IMR-90 (cell line): Measurements from ENCODE around the gene ATP11B. TPM values are rescaled to one million over a fixed set of nuclear protein-coding genes. Genes with fewer than 3 reads are reported as not detected.
"Not testable (repeated sequence)": the region's sequence is repeated elsewhere in the genome, so short reads cannot be mapped to it uniquely, and the experiment has no call there.

Source experiments
- ATAC-seq: fragments of 200-7000 bp; cut with Tn5 transposase; 2 replicates; pipeline ENCODE4 v1.9.1; 2020; ENCODE audit warnings: low read depth, mild to moderate bottlenecking, moderate library complexity
- BruUV-seq: library from RNA; stranded (reverse); fragments of 400-500 nt; replicated peaks from 2 replicates; lab custom pipeline; 2021; lab: Mats Ljungman, UMichigan
- CTCF ChIA-PET: fragments of 300-600 bp; formaldehyde crosslinking; extraction: SDS; loops from one replicate; lab custom pipeline; 2021; ENCODE audit warnings: antibody characterized with exemption; lab: Yijun Ruan, JAX
- POLR2A ChIA-PET: fragments of 300-600 bp; sonication (Branson Sonifier 250); formaldehyde crosslinking; loops from one replicate; lab custom pipeline; 2022; ENCODE audit warnings: antibody characterized with exemption; ENCODE audit not compliant: unreplicated experiment; lab: Charles Lee
- DNase-seq: peaks from one replicate; pipeline ENCODE4 v3.0.0; 2013
- H2AFZ ChIP-seq: replicated peaks from 2 replicates; pipeline ENCODE3; 2013; ENCODE audit warnings: low read length, mild to moderate bottlenecking; ENCODE audit not compliant: poor library complexity
- H2AK5ac ChIP-seq: 2 replicates; pipeline ENCODE4 v1.6.1; 2013; ENCODE audit warnings: low read depth, low read length, inconsistent platforms
- H2AK9ac ChIP-seq: replicated peaks from 2 replicates; pipeline ENCODE3; 2013; ENCODE audit warnings: mild to moderate bottlenecking, low read depth, low read length, moderate library complexity; ENCODE audit not compliant: poor library complexity
- H2BK120ac ChIP-seq: 2 replicates; pipeline ENCODE4 v1.6.1; 2013; ENCODE audit warnings: low read depth, low read length, inconsistent platforms
- H2BK15ac ChIP-seq: 3 replicates; pipeline ENCODE4 v1.6.1; 2013; ENCODE audit warnings: low read depth, low read length, inconsistent platforms
- H2BK20ac ChIP-seq: 2 replicates; pipeline ENCODE4 v1.6.1; 2013; ENCODE audit warnings: low read depth, mild to moderate bottlenecking, inconsistent platforms, low read length, moderate library complexity
- H2BK5ac ChIP-seq: 2 replicates; pipeline ENCODE4 v1.6.1; 2013; ENCODE audit warnings: mild to moderate bottlenecking, low read depth, low read length, inconsistent platforms; ENCODE audit not compliant: poor library complexity, severe bottlenecking
- H3K14ac ChIP-seq: replicated peaks from 2 replicates; pipeline ENCODE4 v1.6.1; 2013; ENCODE audit warnings: low read depth, low read length, inconsistent platforms
- H3K18ac ChIP-seq: 2 replicates; pipeline ENCODE4 v1.6.1; 2013; ENCODE audit warnings: low read depth, low read length, control low read depth
- H3K23ac ChIP-seq: 2 replicates; pipeline ENCODE4 v1.6.1; 2013; ENCODE audit warnings: low read depth, low read length, inconsistent platforms
- H3K27ac ChIP-seq: 2 replicates; pipeline ENCODE4 v1.5.1; 2013; ENCODE audit warnings: mild to moderate bottlenecking, control low read depth, low read length; ENCODE audit not compliant: insufficient read depth
- H3K27me3 ChIP-seq: 2 replicates; pipeline ENCODE4 v1.6.1; 2013; ENCODE audit warnings: low read length; ENCODE audit not compliant: control insufficient read depth, insufficient read depth
- H3K36me3 ChIP-seq: 2 replicates; pipeline ENCODE4 v1.6.1; 2013; ENCODE audit warnings: low read length, mixed read lengths; ENCODE audit not compliant: control insufficient read depth, insufficient read depth
- H3K4ac ChIP-seq: 2 replicates; pipeline ENCODE4 v1.6.1; 2013; ENCODE audit warnings: low read depth, low read length, inconsistent platforms
- H3K4me1 ChIP-seq: 2 replicates; pipeline ENCODE4 v1.6.1; 2013; ENCODE audit warnings: low read length, mixed read lengths; ENCODE audit not compliant: control insufficient read depth, insufficient read depth
- H3K4me2 ChIP-seq: 2 replicates; pipeline ENCODE4 v1.6.1; 2013; ENCODE audit warnings: low read depth, mild to moderate bottlenecking, control low read depth, low read length, moderate library complexity
- H3K4me3 ChIP-seq: 2 replicates; pipeline ENCODE4 v1.5.1; 2013; ENCODE audit warnings: low read depth, mild to moderate bottlenecking, control low read depth, low read length, moderate library complexity; ENCODE audit not compliant: insufficient read depth
- H3K56ac ChIP-seq: 2 replicates; pipeline ENCODE4 v1.6.1; 2013; ENCODE audit warnings: low read length, inconsistent platforms; ENCODE audit not compliant: insufficient read depth; ENCODE audit errors: extremely low read depth
- H3K79me1 ChIP-seq, 2 experiments: 2 replicates each; pipeline ENCODE4 v1.6.1; 2013; ENCODE audit warnings: low read length in 2 of 2, inconsistent platforms in 1 of 2, low read depth in 1 of 2
- H3K9ac ChIP-seq: 2 replicates; pipeline ENCODE4 v1.6.1; 2013; ENCODE audit warnings: low read depth, low read length, control low read depth
- H3K9me1 ChIP-seq: 2 replicates; pipeline ENCODE4 v1.6.1; 2013; ENCODE audit warnings: low read length, inconsistent platforms; ENCODE audit not compliant: insufficient read depth
- H3K9me3 ChIP-seq: 2 replicates; pipeline ENCODE4 v1.6.1; 2013; ENCODE audit warnings: low read length; ENCODE audit not compliant: control insufficient read depth, insufficient read depth
- H4K20me1 ChIP-seq: 2 replicates; pipeline ENCODE4 v1.6.1; 2013; ENCODE audit warnings: low read length, inconsistent platforms; ENCODE audit not compliant: insufficient read depth
- H4K5ac ChIP-seq: 2 replicates; pipeline ENCODE4 v1.6.1; 2013; ENCODE audit warnings: mild to moderate bottlenecking, low read depth, low read length, control low read depth
- H4K8ac ChIP-seq, 2 experiments: 2 replicates each; pipeline ENCODE4 v1.6.1; 2013; ENCODE audit warnings: low read depth in 2 of 2, low read length in 2 of 2, control low read depth in 1 of 2, inconsistent platforms in 1 of 2
- H4K91ac ChIP-seq: 2 replicates; pipeline ENCODE4 v1.6.1; 2013; ENCODE audit warnings: low read depth, low read length, inconsistent platforms; ENCODE audit not compliant: insufficient read depth
- BHLHE40 ChIP-seq: fragments of 150-350 bp; IDR thresholded peaks from 2 replicates; pipeline ENCODE4 v1.6.1; 2016; ENCODE audit warnings: mild to moderate bottlenecking, low read depth, low read length
- CTCF ChIP-seq: conservative IDR thresholded peaks from 2 replicates; pipeline ENCODE4 v1.5.1; 2012; ENCODE audit warnings: mild to moderate bottlenecking, low read depth, low read length, improper control_type of control experiment
- ELK1 ChIP-seq: fragments of 150-350 bp; IDR thresholded peaks from 2 replicates; pipeline ENCODE4 v1.6.1; 2016; ENCODE audit warnings: low read depth, mild to moderate bottlenecking, low read length, moderate library complexity, borderline replicate concordance
- MAZ ChIP-seq: IDR thresholded peaks from 2 replicates; pipeline ENCODE4 v1.6.1; 2012; ENCODE audit warnings: low read depth, mild to moderate bottlenecking, low read length, improper control_type of control experiment, moderate library complexity, borderline replicate concordance
- MXI1 ChIP-seq: IDR thresholded peaks from 2 replicates; pipeline ENCODE4 v1.6.1; 2012; ENCODE audit warnings: low read depth, mild to moderate bottlenecking, low read length, moderate library complexity, borderline replicate concordance
- WGBS, 2 experiments: methylation state at CpG; one replicate each; pipeline versions ENCODE4 v1.1.5 to v1.1.7; 2013; ENCODE audit warnings: missing lambda C conversion rate in 2 of 2; ENCODE audit not compliant: insufficient read length in 1 of 2; ENCODE audit errors: extremely low coverage in 2 of 2; 5-methylcytosine and 5-hydroxymethylcytosine counted together
- dilution Hi-C: fragments of 300-500 bp; cut with HindIII; formaldehyde crosslinking; loops from one replicate; pipeline ENCODE4 v1.14.3; 2018; ENCODE audit warnings: low sequenced_read_pairs; ENCODE audit not compliant: unreplicated experiment
- in situ Hi-C: fragments of 300-500 bp; cut with MboI; formaldehyde crosslinking; loops from 3 replicates; pipeline ENCODE4 v1.14.3; 2019; ENCODE audit warnings: low sequenced_read_pairs, inconsistent platforms, mixed read lengths
- intact Hi-C: fragments of 100-400 bp; cut with micrococcal nuclease; formaldehyde crosslinking; loops from 2 replicates; pipeline ENCODE4 v1.10.0; 2022
- polyA plus RNA-seq, 3 experiments: library from polyadenylated mRNA; depleted of rRNA; stranded (reverse); fragments of >200 nt; gene quantifications; 2 replicates each; pipeline ENCODE4 v1.2.3, GENCODE V29; 2012; ENCODE audit warnings: low replicate concordance in 1 of 3
- total RNA-seq: library from RNA; depleted of rRNA; stranded (reverse); fragments of >200 nt; gene quantifications from 2 replicates; pipeline ENCODE4 v1.2.3, GENCODE V29; 2012

The ATP11B gene
- total and polyA plus RNA-seq, 2 of the 4 experiments (the other 2 are of a cell fraction), result 10.0 to 39.6 TPM

DNA sequence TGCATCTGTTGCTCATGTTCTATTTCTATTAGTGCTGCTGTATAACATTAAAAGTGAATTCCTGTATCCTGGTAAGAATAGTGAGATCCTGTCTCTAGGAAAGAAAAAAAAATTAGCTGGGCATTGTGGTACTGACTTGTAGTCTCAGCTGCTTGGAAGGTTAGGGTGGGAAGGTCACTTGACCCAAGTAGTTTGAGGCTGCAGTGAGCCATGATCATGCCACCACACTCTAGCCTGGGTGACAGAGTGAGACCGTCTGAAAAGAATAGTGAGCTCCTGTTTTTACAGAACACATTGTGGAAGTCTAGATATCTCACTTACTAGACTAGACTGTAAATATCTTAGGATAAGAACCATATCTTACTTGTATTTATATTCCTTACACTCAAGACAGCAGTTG is 4.6 kb downstream of the ATP11B start:
- no peak overlapping the region for H3K56ac ChIP-seq
- no peak overlapping the region for H2AK5ac ChIP-seq
- no peaks in the 10 kb centered on the region for H3K27me3 ChIP-seq
- TF ChIP-seq BHLHE40, result no peak
- TF ChIP-seq CTCF, result no peak
- no peak for TF ChIP-seq MXI1
- TF ChIP-seq ELK1, result no peak
- TF ChIP-seq MAZ, result no peak
- H2BK15ac ChIP-seq, result no peak overlapping the region
- no peak overlapping the region for H4K91ac ChIP-seq
- no TSS peak for BruUV-seq
- ChIA-PET CTCF (interaction anchor here (0.6 kb wide), 1 partner anchor 23 kb away, joined by 3 read pairs; no protein-coding TSS in a partner anchor), POLR2A (no interaction called here)
- H2BK20ac ChIP-seq, result no peak overlapping the region
- H2AFZ ChIP-seq, result no peak overlapping the region
- no peak overlapping the region for H3K4ac ChIP-seq
- H4K20me1 ChIP-seq, result peaks cover 11% of the 10 kb centered on the region; the same call in 1 of the 2 replicates
- H3K4me2 ChIP-seq, result no peak overlapping the region
- H4K5ac ChIP-seq, result no peak overlapping the region
- H3K4me3 ChIP-seq, result no peak overlapping the region
- no peak overlapping the region for H3K27ac ChIP-seq
- H4K8ac ChIP-seq, result no peak overlapping the region
- H3K9me1 ChIP-seq, result no peaks in the 10 kb centered on the region
- dilution Hi-C loops, result no loop called here
- no peak for DNase-seq
- 0 out of 2 replicates have a peak, but pooled peaks cover 2% of the 10 kb centered on the region for H3K4me1 ChIP-seq
- no peak overlapping the region for H3K9ac ChIP-seq
- no peak overlapping the region for H2BK120ac ChIP-seq
- no peak overlapping the region for H3K18ac ChIP-seq
- H3K36me3 ChIP-seq, result no peaks in the 10 kb centered on the region
- ATAC-seq, result no peak
- H3K9me3 ChIP-seq, result no peaks in the 10 kb centered on the region
- no peak overlapping the region for H2AK9ac ChIP-seq
- intact Hi-C loops, result no loop called here
- peaks cover 11 to 28% of the 10 kb centered on the region in 2 experiments for H3K79me1 ChIP-seq
- no CpG with 5 or more reads among the region's 1 CpG for WGBS, 2 experiments
- in situ Hi-C loops, result loop anchor here (5.0 kb wide), 1 partner anchor 34 kb away; no protein-coding TSS in a partner anchor
- H3K23ac ChIP-seq, result no peak overlapping the region
- no peak overlapping the region for H2BK5ac ChIP-seq
- H3K14ac ChIP-seq, result no peak overlapping the region

GRCh38 chr3:182799143-182799542 is 5.8 kb downstream of the ATP11B start:
- Histone ChIP-seq H4K20me1 (peaks cover 11% of the 10 kb centered on the region; the same call in 1 of the 2 replicates), H3K79me1 (peaks cover 8 to 33% of the 10 kb centered on the region in 2 experiments)
- H3K14ac ChIP-seq, DNase-seq, H3K4me2 ChIP-seq, POLR2A ChIA-PET, H2BK20ac ChIP-seq, H2AK5ac ChIP-seq, H3K4me1 ChIP-seq, H3K9me3 ChIP-seq, H3K27me3 ChIP-seq, H2AK9ac ChIP-seq, H3K4ac ChIP-seq, H3K36me3 ChIP-seq, intact Hi-C loops, H3K4me3 ChIP-seq, dilution Hi-C loops, H3K9ac ChIP-seq, ATAC-seq, H3K9me1 ChIP-seq, H2BK5ac ChIP-seq, H4K5ac ChIP-seq, H3K23ac ChIP-seq, H2BK15ac ChIP-seq, H3K56ac ChIP-seq, H3K18ac ChIP-seq, H4K8ac ChIP-seq, H4K91ac ChIP-seq, H3K27ac ChIP-seq, BruUV-seq, H2AFZ ChIP-seq, H2BK120ac ChIP-seq, CTCF ChIA-PET: not testable (repeated sequence)
- no CpG with 5 or more reads among the region's 16 CpGs for WGBS, 2 experiments
- in situ Hi-C loops, result loop anchor here (5.0 kb wide), 1 partner anchor 33 kb away; no protein-coding TSS in a partner anchor
